Fibroblast of upper back skin (primary cell): ENCODE measurements around the gene CARD11.

ENCODE experiments used
- DNase-seq: peaks from one replicate; pipeline ENCODE4 v3.0.0-alpha.2; 2013

Gene CARD11

GRCh38 chr7:2938514-2939192 is 105.0 kb downstream of the CARD11 start:
- no peak for DNase-seq

- DNase-seq, result no peak
Observed at GRCh38 chr7:2937701-2938513, 105.8 kb downstream of the CARD11 start.

GRCh38 chr7:2936891-2937580 is 106.6 kb downstream of the CARD11 start:
- DNase-seq, result no peak

- DNase-seq, result no peak
Observed at GRCh38 chr7:2936301-2936700, 107.4 kb downstream of the CARD11 start.

- no peak for DNase-seq
Observed at GRCh38 chr7:2934984-2935740, 108.5 kb downstream of the CARD11 start.

GRCh38 chr7:2934211-2934731 is 109.4 kb downstream of the CARD11 start:
- peak; percentile 78 for DNase-seq

GRCh38 chr7:2932402-2933251 is 111.0 kb downstream of the CARD11 start:
- no peak for DNase-seq

- DNase-seq, result no peak
Observed at GRCh38 chr7:2931034-2931415, 112.6 kb downstream of the CARD11 start.

- no peak for DNase-seq
Observed at GRCh38 chr7:2930310-2931033, 113.2 kb downstream of the CARD11 start.

GRCh38 chr7:2929321-2930201 is 114.1 kb downstream of the CARD11 start:
- DNase-seq, result no peak

- DNase-seq, result no peak
Observed at GRCh38 chr7:2928613-2929311, 114.9 kb downstream of the CARD11 start.

- DNase-seq, result no peak
Observed at GRCh38 chr7:2928256-2928612, 115.4 kb downstream of the CARD11 start.

- DNase-seq, result no peak
Observed at GRCh38 chr7:2927592-2927991, 116.1 kb downstream of the CARD11 start.

GRCh38 chr7:2926896-2927405 is 116.7 kb downstream of the CARD11 start:
- DNase-seq, result no peak

GRCh38 chr7:2926120-2926895 is 117.4 kb downstream of the CARD11 start:
- DNase-seq, result no peak

GRCh38 chr7:2924866-2925840 is 118.5 kb downstream of the CARD11 start:
- no peak for DNase-seq

- no peak for DNase-seq
Observed at GRCh38 chr7:2923886-2924574, 119.6 kb downstream of the CARD11 start.
